ENCODE results near the gene CAMK2G.

The CAMK2G gene

GRCh38 chr10:73858013-73858708 is 16.2 kb downstream of the CAMK2G start:
- Histone ChIP-seq H3K9me3 (ENCODE audit: control insufficient read depth, low read length) (no peaks in the 10 kb centered on the region), H3K4me1 (ENCODE audit: control insufficient read depth, insufficient read depth, low read length) (peaks cover 35% of the 10 kb centered on the region), H3K27me3 (replicated peaks; ENCODE audit: control insufficient read depth, insufficient read depth, low read length) (no peaks in the 10 kb centered on the region), H3K4me3 (ENCODE audit: low read length) (no peak overlapping the region), H3K36me3 (ENCODE audit: control insufficient read depth, insufficient read depth, low read length, severe bottlenecking) (peaks cover 44% of the 10 kb centered on the region), H3K9ac (ENCODE audit: low read length) (no peak overlapping the region)
- DNase-seq (ENCODE audit: low read depth), result no peak

DNA sequence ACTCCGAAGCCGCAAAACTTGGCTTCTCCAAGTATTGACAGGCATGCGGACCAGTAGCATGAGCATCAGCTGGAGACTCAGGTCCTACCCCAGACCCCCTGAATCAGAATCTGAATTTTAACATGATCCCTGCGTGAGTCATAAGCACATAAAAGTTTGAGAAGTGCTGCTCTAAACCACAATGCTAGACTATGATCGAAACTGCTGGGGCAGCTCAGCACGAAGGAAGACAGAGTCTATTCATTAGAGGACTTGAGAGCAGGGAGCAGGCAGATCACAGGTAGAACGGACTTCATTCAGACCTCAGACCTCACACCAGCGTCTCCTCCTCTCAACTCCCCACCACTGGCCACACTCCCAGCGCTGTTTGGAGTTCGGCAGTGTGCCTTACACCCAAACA is 16.9 kb downstream of the CAMK2G start:
- Histone ChIP-seq H3K36me3 (ENCODE audit: control insufficient read depth, insufficient read depth, low read length, severe bottlenecking) (peaks cover 51% of the 10 kb centered on the region), H3K9me3 (ENCODE audit: control insufficient read depth, low read length) (no peaks in the 10 kb centered on the region), H3K27me3 (replicated peaks; ENCODE audit: control insufficient read depth, insufficient read depth, low read length) (no peaks in the 10 kb centered on the region), H3K4me1 (ENCODE audit: control insufficient read depth, insufficient read depth, low read length) (peaks cover 35% of the 10 kb centered on the region), H3K9ac (ENCODE audit: low read length) (no peak overlapping the region), H3K4me3 (ENCODE audit: low read length) (no peak overlapping the region)
- no peak for DNase-seq (ENCODE audit: low read depth)

DNA sequence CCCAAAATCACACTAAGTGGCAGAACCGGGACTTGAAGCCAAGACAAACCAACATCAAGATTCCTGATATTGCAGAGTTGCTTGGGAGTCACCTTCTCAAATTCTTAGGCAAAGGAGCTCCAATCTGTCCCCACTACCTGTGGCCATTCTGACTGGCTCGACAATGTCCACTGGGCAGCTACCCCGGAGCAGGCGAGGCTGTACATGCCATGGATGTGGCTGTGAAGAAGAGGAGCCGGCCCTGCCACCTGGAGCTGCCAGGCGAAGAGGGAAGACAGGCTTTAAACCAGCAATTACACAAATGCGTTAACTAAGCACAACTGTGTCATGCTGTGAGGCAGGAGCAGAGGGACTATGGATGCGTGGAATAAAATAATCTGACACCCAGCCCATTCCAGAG is 18.1 kb downstream of the CAMK2G start:
- H3K4me3 ChIP-seq (ENCODE audit: low read length), result no peak overlapping the region
- no peaks in the 10 kb centered on the region for H3K9me3 ChIP-seq (ENCODE audit: control insufficient read depth, low read length)
- H3K9ac ChIP-seq (ENCODE audit: low read length), result no peak overlapping the region
- H3K27me3 ChIP-seq (replicated peaks; ENCODE audit: control insufficient read depth, insufficient read depth, low read length), result no peaks in the 10 kb centered on the region
- H3K36me3 ChIP-seq (ENCODE audit: control insufficient read depth, insufficient read depth, low read length, severe bottlenecking), result peaks cover 52% of the 10 kb centered on the region
- H3K4me1 ChIP-seq (ENCODE audit: control insufficient read depth, insufficient read depth, low read length), result peaks cover 36% of the 10 kb centered on the region
- no peak for DNase-seq (ENCODE audit: low read depth)

- no peak overlapping the region for H3K4me3 ChIP-seq (ENCODE audit: low read length)
- peaks cover 46% of the 10 kb centered on the region for H3K36me3 ChIP-seq (ENCODE audit: control insufficient read depth, insufficient read depth, low read length, severe bottlenecking)
- H3K9ac ChIP-seq (ENCODE audit: low read length), result no peak overlapping the region
- no peaks in the 10 kb centered on the region for H3K9me3 ChIP-seq (ENCODE audit: control insufficient read depth, low read length)
- no peak for DNase-seq (ENCODE audit: low read depth)
- peaks cover 43% of the 10 kb centered on the region for H3K4me1 ChIP-seq (ENCODE audit: control insufficient read depth, insufficient read depth, low read length)
- no peaks in the 10 kb centered on the region for H3K27me3 ChIP-seq (replicated peaks; ENCODE audit: control insufficient read depth, insufficient read depth, low read length)
Measured at GRCh38 chr10:73855413-73855812, 18.9 kb downstream of the CAMK2G start.

GRCh38 chr10:73854310-73854709 is 20.0 kb downstream of the CAMK2G start:
- peaks cover 36% of the 10 kb centered on the region for H3K36me3 ChIP-seq (ENCODE audit: control insufficient read depth, insufficient read depth, low read length, severe bottlenecking)
- DNase-seq (ENCODE audit: low read depth), result no peak

DNA sequence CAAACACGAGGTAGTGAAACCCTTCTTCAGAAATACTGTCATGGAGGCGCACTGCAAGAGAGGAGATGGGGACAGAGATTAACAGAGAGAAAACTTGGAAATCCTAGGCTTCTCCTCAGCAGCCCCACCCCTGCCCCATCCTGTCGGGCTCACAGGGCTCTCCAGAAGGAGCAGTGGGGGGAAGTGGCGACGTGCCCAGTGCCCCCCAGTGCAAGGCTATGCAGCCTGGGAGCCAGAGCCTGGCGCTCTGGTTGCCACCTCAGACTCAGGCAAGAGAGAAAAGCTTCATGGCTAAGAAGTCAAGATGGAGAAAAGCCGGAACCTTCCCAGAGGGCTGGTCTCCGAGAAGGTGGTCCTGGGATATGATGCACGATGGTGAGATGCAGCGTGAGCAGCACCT is 21.2 kb downstream of the CAMK2G start:
- no peaks in the 10 kb centered on the region for H3K27me3 ChIP-seq (replicated peaks; ENCODE audit: control insufficient read depth, insufficient read depth, low read length)
- no peak overlapping the region for H3K9ac ChIP-seq (ENCODE audit: low read length)
- H3K36me3 ChIP-seq (ENCODE audit: control insufficient read depth, insufficient read depth, low read length, severe bottlenecking), result peaks cover 43% of the 10 kb centered on the region
- DNase-seq (ENCODE audit: low read depth), result no peak
- H3K4me3 ChIP-seq (ENCODE audit: low read length), result no peak overlapping the region
- H3K4me1 ChIP-seq (ENCODE audit: control insufficient read depth, insufficient read depth, low read length), result peaks cover 30% of the 10 kb centered on the region
- no peaks in the 10 kb centered on the region for H3K9me3 ChIP-seq (ENCODE audit: control insufficient read depth, low read length)

More at GRCh38 chr10:73854310-73854709, 20.0 kb downstream of the CAMK2G start:
- Histone ChIP-seq H3K9ac (ENCODE audit: low read length) (no peak overlapping the region), H3K9me3 (ENCODE audit: control insufficient read depth, low read length) (no peaks in the 10 kb centered on the region), H3K27me3 (replicated peaks; ENCODE audit: control insufficient read depth, insufficient read depth, low read length) (no peaks in the 10 kb centered on the region), H3K4me1 (ENCODE audit: control insufficient read depth, insufficient read depth, low read length) (peaks cover 37% of the 10 kb centered on the region), H3K4me3 (ENCODE audit: low read length) (no peak overlapping the region)

GRCh38 chr10:73850863-73851461 is 23.4 kb downstream of the CAMK2G start:
- H3K4me1 ChIP-seq (ENCODE audit: control insufficient read depth, insufficient read depth, low read length), result peaks cover 15% of the 10 kb centered on the region
- no peaks in the 10 kb centered on the region for H3K27me3 ChIP-seq (replicated peaks; ENCODE audit: control insufficient read depth, insufficient read depth, low read length)
- peak overlapping the region; percentile 64 for H3K9ac ChIP-seq (ENCODE audit: low read length)
- peaks cover 58% of the 10 kb centered on the region for H3K36me3 ChIP-seq (ENCODE audit: control insufficient read depth, insufficient read depth, low read length, severe bottlenecking)
- no peak overlapping the region for H3K4me3 ChIP-seq (ENCODE audit: low read length)
- DNase-seq (ENCODE audit: low read depth), result peak; percentile 94
- no peaks in the 10 kb centered on the region for H3K9me3 ChIP-seq (ENCODE audit: control insufficient read depth, low read length)

GRCh38 chr10:73850211-73850610 is 24.1 kb downstream of the CAMK2G start:
- no peak for DNase-seq (ENCODE audit: low read depth)
- Histone ChIP-seq H3K4me3 (ENCODE audit: low read length) (no peak overlapping the region), H3K9ac (ENCODE audit: low read length) (peak overlapping the region; percentile 64), H3K36me3 (ENCODE audit: control insufficient read depth, insufficient read depth, low read length, severe bottlenecking) (peaks cover 56% of the 10 kb centered on the region), H3K9me3 (ENCODE audit: control insufficient read depth, low read length) (no peaks in the 10 kb centered on the region), H3K4me1 (ENCODE audit: control insufficient read depth, insufficient read depth, low read length) (peaks cover 15% of the 10 kb centered on the region), H3K27me3 (replicated peaks; ENCODE audit: control insufficient read depth, insufficient read depth, low read length) (no peaks in the 10 kb centered on the region)

GRCh38 chr10:73848821-73849489 is 25.4 kb downstream of the CAMK2G start:
- Histone ChIP-seq H3K4me1 (ENCODE audit: control insufficient read depth, insufficient read depth, low read length) (peaks cover 15% of the 10 kb centered on the region), H3K9ac (ENCODE audit: low read length) (no peak overlapping the region), H3K9me3 (ENCODE audit: control insufficient read depth, low read length) (no peaks in the 10 kb centered on the region), H3K27me3 (replicated peaks; ENCODE audit: control insufficient read depth, insufficient read depth, low read length) (no peaks in the 10 kb centered on the region), H3K36me3 (ENCODE audit: control insufficient read depth, insufficient read depth, low read length, severe bottlenecking) (peaks cover 55% of the 10 kb centered on the region), H3K4me3 (ENCODE audit: low read length) (no peak overlapping the region)
- DNase-seq (ENCODE audit: low read depth), result peak; percentile 90

DNA sequence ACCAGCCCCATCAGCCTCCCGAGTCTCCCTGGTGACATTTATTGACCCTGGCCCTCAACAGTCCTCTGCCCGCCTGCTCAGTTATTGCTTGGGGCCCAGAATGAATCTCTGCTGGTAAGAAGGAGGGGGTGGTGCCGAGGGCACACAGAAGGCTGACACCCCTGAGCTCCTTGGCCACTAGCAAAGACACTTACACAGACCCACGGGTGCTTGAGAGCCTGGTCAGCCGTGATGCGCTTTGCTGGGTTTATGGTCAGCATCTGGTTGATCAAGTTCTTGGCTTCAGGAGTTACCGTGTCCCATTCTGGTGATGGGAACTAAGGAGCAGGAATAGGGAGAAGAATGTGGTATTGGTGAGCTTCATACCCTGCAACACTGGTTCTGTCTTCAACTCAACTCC is 27.3 kb downstream of the CAMK2G start:
- no peak for DNase-seq (ENCODE audit: low read depth)
- no peaks in the 10 kb centered on the region for H3K27me3 ChIP-seq (replicated peaks; ENCODE audit: control insufficient read depth, insufficient read depth, low read length)
- peaks cover 16% of the 10 kb centered on the region for H3K4me1 ChIP-seq (ENCODE audit: control insufficient read depth, insufficient read depth, low read length)
- H3K9ac ChIP-seq (ENCODE audit: low read length), result no peak overlapping the region
- no peaks in the 10 kb centered on the region for H3K9me3 ChIP-seq (ENCODE audit: control insufficient read depth, low read length)
- H3K4me3 ChIP-seq (ENCODE audit: low read length), result no peak overlapping the region
- peaks cover 53% of the 10 kb centered on the region for H3K36me3 ChIP-seq (ENCODE audit: control insufficient read depth, insufficient read depth, low read length, severe bottlenecking)

- no peak for DNase-seq (ENCODE audit: low read depth)
- peaks cover 59% of the 10 kb centered on the region for H3K36me3 ChIP-seq (ENCODE audit: control insufficient read depth, insufficient read depth, low read length, severe bottlenecking)
- no peaks in the 10 kb centered on the region for H3K9me3 ChIP-seq (ENCODE audit: control insufficient read depth, low read length)
- H3K9ac ChIP-seq (ENCODE audit: low read length), result no peak overlapping the region
- no peak overlapping the region for H3K4me3 ChIP-seq (ENCODE audit: low read length)
- no peaks in the 10 kb centered on the region for H3K27me3 ChIP-seq (replicated peaks; ENCODE audit: control insufficient read depth, insufficient read depth, low read length)
- H3K4me1 ChIP-seq (ENCODE audit: control insufficient read depth, insufficient read depth, low read length), result peaks cover 13% of the 10 kb centered on the region
Measured at GRCh38 chr10:73843261-73843660, 31.1 kb downstream of the CAMK2G start.

Data from adipocyte (in vitro differentiated cells).